ENCODE results near the gene ACSM3. TPM values are rescaled to one million over a fixed set of nuclear protein-coding genes. Genes with fewer than 3 reads are reported as not detected.
"Not testable (repeated sequence)": the region's sequence is repeated elsewhere in the genome, so short reads cannot be mapped to it uniquely, and the experiment has no call there.

ACSM3 gene
- total and polyA plus RNA-seq, 9 of the 15 experiments (the other 6 are each of a cell fraction or from before 2014, with no cell fraction given): 112 to 420 (median 182) TPM

- TF ChIP-seq, protein P1, sequence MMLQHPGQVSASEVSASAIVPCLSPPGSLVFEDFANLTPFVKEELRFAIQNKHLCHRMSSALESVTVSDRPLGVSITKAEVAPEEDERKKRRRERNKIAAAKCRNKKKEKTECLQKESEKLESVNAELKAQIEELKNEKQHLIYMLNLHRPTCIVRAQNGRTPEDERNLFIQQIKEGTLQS (IDR thresholded peaks at IDR 0.05): peak; percentile 94
- TF ChIP-seq, protein P1 (CRISPR knock-in tag; conservative IDR thresholded peaks at IDR 0.05): not testable (repeated sequence)
- TF ChIP-seq, protein P2, sequence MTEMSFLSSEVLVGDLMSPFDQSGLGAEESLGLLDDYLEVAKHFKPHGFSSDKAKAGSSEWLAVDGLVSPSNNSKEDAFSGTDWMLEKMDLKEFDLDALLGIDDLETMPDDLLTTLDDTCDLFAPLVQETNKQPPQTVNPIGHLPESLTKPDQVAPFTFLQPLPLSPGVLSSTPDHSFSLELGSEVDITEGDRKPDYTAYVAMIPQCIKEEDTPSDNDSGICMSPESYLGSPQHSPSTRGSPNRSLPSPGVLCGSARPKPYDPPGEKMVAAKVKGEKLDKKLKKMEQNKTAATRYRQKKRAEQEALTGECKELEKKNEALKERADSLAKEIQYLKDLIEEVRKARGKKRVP (CRISPR knock-in tag; IDR thresholded peaks at IDR 0.05): 0 out of 2 replicates have a peak, but pooled peaks have one; percentile 42
- 0 out of 2 replicates have a peak, but pooled peaks have one; percentile 30 for TF ChIP-seq SMAD3 (CRISPR knock-in tag; conservative IDR thresholded peaks at IDR 0.05)
Observed at GRCh38 chr16:20764448-20764847, 634 bp downstream of the ACSM3 start (continued).

GRCh38 chr16:20765732-20766131, 1.9 kb downstream of the ACSM3 start:
- DNase-seq (ENCODE audit: extremely low read depth in 1 of 4, low spot score in 3 of 4) (no peak), ATAC-seq (no peak), FAIRE-seq (no peak)
- H3K27ac ChIP-seq (ENCODE audit: extremely low read depth, low read depth, low read length): peak overlapping the region; percentile 73
- no peaks in the 10 kb centered on the region for H4K20me1 ChIP-seq (replicated peaks; ENCODE audit: control insufficient read depth, insufficient read depth, low read length)
- H3K79me2 ChIP-seq (ENCODE audit: control insufficient read depth, insufficient read depth, low read length): peaks cover 51% of the 10 kb centered on the region
- intact Hi-C loops (cut with micrococcal nuclease) (loop anchor here (2.0 kb wide), 1 partner anchor 19 kb away; no protein-coding TSS in a partner anchor), in situ Hi-C loops (cut with MboI) (no loop called here)
- no peaks in the 10 kb centered on the region for H3K9me1 ChIP-seq (ENCODE audit: control insufficient read depth, insufficient read depth, low read length)
- POLR2A ChIA-PET: interaction anchor here (0.6 to 3.5 kb wide), 4 partner anchors 11 to 21 kb away, joined by 3 to 18 read pairs (median 4); no protein-coding TSS in a partner anchor
- peaks cover 4 to 27% of the 10 kb centered on the region in 2 experiments; a peak in 3 of 5 replicates for H3K4me1 ChIP-seq (replicated peaks in 1 of 2; ENCODE audit: control insufficient read depth in 2 of 2, insufficient read depth in 2 of 2, low read length in 2 of 2)
- H3K36me3 ChIP-seq (ENCODE audit: control insufficient read depth, insufficient read depth, low read length): peaks cover 20% of the 10 kb centered on the region; the same call in 2 of the 3 replicates
- H3K9me3 ChIP-seq (replicated peaks; ENCODE audit: control insufficient read depth, insufficient read depth, low read depth, low read length): peaks cover 11% of the 10 kb centered on the region
- CTCF ChIA-PET (ENCODE audit: low intra/inter-chr PET ratio): no interaction called here
- 59% methylated on average over 2 of the region's 2 CpGs for WGBS (ENCODE audit: insufficient coverage, low coverage, missing lambda C conversion rate)
- no peaks in the 10 kb centered on the region for H3K27me3 ChIP-seq (ENCODE audit: control insufficient read depth in 2 of 2, insufficient read depth in 2 of 2, low read length in 2 of 2)
- BruUV-seq (replicated peaks): no TSS peak
- peak overlapping the region; percentile 38; the same call in 1 of the 2 replicates for H2AFZ ChIP-seq (ENCODE audit: low read depth, low read length)
- peak overlapping the region; percentile 47 for H3K4me3 ChIP-seq
- peak overlapping the region in 1 of 2 experiments; percentile 58; a peak in 2 of 4 replicates for H3K9ac ChIP-seq (ENCODE audit: insufficient read depth in 1 of 2, low read depth in 2 of 2, low read length in 2 of 2)
- peak overlapping the region; percentile 81 for H3K4me2 ChIP-seq (ENCODE audit: insufficient read depth, low read length)
- TF ChIP-seq ZBTB11 (CRISPR knock-in tag; IDR thresholded peaks at IDR 0.05) (0 out of 6 replicates have a peak, but pooled peaks of 1 of the 3 experiments have one; percentile 8), CEBPG (CRISPR knock-in tag; IDR thresholded peaks at IDR 0.05) (0 out of 2 replicates have a peak, but pooled peaks have one; percentile 12), CEBPG (tag; conservative IDR thresholded peaks at IDR 0.05 in 1 of 2, IDR thresholded peaks at IDR 0.05 in 1 of 2) (peak; percentile 72 to 83), FOXK2 (conservative IDR thresholded peaks at IDR 0.05 in 1 of 2, IDR thresholded peaks at IDR 0.05 in 1 of 2; ENCODE audit: low read depth in 2 of 2) (0 out of 4 replicates have a peak, but pooled peaks of 1 of the 2 experiments have one; percentile 13)
- TF ChIP-seq, protein P3, sequence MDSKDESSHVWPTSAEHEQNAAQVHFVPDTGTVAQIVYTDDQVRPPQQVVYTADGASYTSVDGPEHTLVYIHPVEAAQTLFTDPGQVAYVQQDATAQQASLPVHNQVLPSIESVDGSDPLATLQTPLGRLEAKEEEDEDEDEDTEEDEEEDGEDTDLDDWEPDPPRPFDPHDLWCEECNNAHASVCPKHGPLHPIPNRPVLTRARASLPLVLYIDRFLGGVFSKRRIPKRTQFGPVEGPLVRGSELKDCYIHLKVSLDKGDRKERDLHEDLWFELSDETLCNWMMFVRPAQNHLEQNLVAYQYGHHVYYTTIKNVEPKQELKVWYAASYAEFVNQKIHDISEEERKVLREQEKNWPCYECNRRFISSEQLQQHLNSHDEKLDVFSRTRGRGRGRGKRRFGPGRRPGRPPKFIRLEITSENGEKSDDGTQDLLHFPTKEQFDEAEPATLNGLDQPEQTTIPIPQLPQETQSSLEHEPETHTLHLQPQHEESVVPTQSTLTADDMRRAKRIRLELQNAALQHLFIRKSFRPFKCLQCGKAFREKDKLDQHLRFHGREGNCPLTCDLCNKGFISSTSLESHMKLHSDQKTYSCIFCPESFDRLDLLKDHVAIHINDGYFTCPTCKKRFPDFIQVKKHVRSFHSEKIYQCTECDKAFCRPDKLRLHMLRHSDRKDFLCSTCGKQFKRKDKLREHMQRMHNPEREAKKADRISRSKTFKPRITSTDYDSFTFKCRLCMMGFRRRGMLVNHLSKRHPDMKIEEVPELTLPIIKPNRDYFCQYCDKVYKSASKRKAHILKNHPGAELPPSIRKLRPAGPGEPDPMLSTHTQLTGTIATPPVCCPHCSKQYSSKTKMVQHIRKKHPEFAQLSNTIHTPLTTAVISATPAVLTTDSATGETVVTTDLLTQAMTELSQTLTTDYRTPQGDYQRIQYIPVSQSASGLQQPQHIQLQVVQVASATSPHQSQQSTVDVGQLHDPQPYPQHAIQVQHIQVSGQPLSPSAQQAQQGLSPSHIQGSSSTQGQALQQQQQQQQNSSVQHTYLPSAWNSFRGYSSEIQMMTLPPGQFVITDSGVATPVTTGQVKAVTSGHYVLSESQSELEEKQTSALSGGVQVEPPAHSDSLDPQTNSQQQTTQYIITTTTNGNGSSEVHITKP (IDR thresholded peaks at IDR 0.05; ENCODE audit: partially characterized antibody): peak; percentile 43

Data from K562 (cell line).